GM10266 (cell line): ENCODE data around the gene FZR1.

Experiments
- DNase-seq: peaks from one replicate; pipeline ENCODE4 v3.0.0; 2012; ENCODE audit errors: extremely low spot score
- TF ChIP-seq, protein P1 (sequence below): IDR thresholded peaks from 2 replicates; pipeline ENCODE4 v1.5.1; 2012; ENCODE audit warnings: mild to moderate bottlenecking, low read depth; ENCODE audit not compliant: control insufficient read depth, insufficient read depth; ENCODE audit errors: missing control alignments

FZR1 gene

DNA sequence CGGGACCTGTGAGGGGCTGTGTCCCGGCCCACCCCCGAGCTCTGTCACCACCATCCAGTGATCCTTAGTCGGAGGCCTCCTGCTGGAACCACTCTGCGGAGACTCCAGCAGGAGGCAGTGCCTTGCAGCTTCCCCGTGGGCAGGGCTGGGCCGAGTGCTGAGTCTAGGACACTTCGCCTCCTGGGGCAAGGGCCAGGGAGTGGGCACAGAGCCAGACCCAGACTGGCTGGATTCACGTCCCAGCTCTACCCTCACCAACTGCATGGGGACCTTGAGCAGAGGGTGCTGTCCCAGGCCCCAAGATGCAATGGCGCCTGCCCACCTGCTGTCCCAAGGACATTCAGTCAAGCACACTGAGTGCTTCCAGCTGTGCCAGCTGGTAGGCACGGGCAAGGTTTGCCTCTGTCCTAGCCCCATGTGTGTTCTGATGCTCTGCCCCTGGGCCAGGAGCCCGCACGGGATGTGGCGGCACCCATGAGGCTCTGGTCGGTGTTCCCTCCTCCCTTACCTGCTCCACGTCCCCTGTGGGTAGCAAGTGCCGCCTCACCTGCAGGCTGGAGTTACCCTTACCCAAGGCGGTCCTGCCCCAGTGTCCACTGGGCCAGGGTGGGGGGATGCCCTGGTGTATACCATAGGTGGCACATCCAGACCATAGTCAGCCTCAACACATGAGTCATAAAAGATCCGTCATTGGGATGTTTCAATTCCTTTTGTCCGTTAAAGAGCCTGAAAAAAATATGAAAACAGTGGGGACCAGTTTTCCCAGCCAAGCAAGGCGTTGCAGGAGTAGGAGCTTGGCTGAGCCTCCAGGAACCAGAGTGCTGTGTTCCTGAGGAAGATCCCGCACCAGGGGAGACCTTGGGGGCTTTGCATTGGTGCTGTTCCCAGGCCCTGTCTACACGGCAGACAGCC is 7.4 kb downstream of the FZR1 start:
- TF ChIP-seq, protein P1, sequence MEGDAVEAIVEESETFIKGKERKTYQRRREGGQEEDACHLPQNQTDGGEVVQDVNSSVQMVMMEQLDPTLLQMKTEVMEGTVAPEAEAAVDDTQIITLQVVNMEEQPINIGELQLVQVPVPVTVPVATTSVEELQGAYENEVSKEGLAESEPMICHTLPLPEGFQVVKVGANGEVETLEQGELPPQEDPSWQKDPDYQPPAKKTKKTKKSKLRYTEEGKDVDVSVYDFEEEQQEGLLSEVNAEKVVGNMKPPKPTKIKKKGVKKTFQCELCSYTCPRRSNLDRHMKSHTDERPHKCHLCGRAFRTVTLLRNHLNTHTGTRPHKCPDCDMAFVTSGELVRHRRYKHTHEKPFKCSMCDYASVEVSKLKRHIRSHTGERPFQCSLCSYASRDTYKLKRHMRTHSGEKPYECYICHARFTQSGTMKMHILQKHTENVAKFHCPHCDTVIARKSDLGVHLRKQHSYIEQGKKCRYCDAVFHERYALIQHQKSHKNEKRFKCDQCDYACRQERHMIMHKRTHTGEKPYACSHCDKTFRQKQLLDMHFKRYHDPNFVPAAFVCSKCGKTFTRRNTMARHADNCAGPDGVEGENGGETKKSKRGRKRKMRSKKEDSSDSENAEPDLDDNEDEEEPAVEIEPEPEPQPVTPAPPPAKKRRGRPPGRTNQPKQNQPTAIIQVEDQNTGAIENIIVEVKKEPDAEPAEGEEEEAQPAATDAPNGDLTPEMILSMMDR = no peak

GRCh38 chr19:3514930-3515329 is 8.8 kb downstream of the FZR1 start:
- DNase-seq = no peak
- TF ChIP-seq, protein P1 = no peak

More for the DNA sequence above, 7.4 kb downstream of the FZR1 start:
- no peak for DNase-seq

GRCh38 chr19:3515891-3516422 is 9.8 kb downstream of the FZR1 start:
- no peak for DNase-seq
- TF ChIP-seq, protein P1 = no peak

- no peak for DNase-seq
- TF ChIP-seq, protein P1 = no peak
Measured at GRCh38 chr19:3516675-3517207, 10.6 kb downstream of the FZR1 start.

GRCh38 chr19:3517638-3518037 is 11.5 kb downstream of the FZR1 start:
- DNase-seq = no peak
- TF ChIP-seq, protein P1 = no peak

GRCh38 chr19:3518255-3518654 is 12.1 kb downstream of the FZR1 start:
- TF ChIP-seq, protein P1 = no peak
- no peak for DNase-seq

DNA sequence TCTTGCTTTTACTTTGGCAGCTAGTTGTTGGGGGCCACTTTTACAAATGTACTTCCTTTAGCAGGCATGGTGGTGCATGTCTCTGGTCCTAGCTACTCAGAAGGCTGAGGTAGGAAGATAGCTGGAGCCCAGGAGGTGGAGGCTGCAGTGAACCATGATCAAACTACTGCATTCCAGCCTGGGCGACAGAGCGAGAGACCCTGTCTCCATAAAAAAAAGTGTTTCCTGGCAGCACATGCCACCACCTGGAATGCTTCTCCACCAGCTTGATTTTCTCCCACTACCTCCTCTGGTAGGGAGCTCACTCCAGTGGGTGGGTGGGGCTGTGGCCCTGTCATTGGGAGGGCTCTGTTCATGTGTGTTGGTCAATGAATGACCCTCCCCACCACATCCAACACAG is 12.5 kb downstream of the FZR1 start:
- TF ChIP-seq, protein P1 = no peak
- no peak for DNase-seq
